Hepatocyte (in vitro differentiated cells): ENCODE data around the gene APBB2.

Source experiments
- EZH2 ChIP-seq: fragments of 200-600 bp; sonication (generic); IDR thresholded peaks from 2 replicates; pipeline ENCODE4 v1.6.1; 2016; ENCODE audit warnings: antibody characterized with exemption, mild to moderate bottlenecking, borderline replicate concordance
- EZH2phosphoT487 ChIP-seq: fragments of 200-600 bp; sonication (generic); IDR thresholded peaks from one replicate; pipeline ENCODE4 v1.6.1; 2018; ENCODE audit warnings: antibody characterized with exemption, mild to moderate bottlenecking, low read depth, moderate library complexity; ENCODE audit not compliant: unreplicated experiment, severe bottlenecking
- TF ChIP-seq, protein P1 (sequence below): fragments of 200-600 bp; sonication (generic); IDR thresholded peaks from 2 replicates; pipeline ENCODE4 v1.5.1; 2016; ENCODE audit warnings: antibody characterized with exemption, mild to moderate bottlenecking; ENCODE audit not compliant: poor library complexity

DNA sequence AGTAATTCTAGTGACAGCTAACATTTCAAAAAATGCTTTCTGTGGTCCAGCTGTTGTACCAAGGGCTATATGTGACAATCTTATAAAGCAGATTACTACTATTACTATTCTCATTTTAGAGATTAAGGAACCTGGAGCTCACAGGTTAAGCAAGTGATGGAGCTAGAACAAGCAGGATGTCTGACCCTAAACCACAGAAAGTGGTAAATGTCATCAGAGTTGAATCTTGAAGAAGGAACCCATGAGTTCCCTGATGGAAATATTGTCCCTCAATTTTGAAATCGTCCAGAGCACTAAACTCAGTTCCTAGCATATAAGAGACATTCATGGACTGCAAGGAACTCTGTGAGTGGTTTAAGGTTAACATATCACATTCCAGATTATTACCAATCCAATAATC is 214.0 kb downstream of the APBB2 start:
- TF ChIP-seq, protein P1, sequence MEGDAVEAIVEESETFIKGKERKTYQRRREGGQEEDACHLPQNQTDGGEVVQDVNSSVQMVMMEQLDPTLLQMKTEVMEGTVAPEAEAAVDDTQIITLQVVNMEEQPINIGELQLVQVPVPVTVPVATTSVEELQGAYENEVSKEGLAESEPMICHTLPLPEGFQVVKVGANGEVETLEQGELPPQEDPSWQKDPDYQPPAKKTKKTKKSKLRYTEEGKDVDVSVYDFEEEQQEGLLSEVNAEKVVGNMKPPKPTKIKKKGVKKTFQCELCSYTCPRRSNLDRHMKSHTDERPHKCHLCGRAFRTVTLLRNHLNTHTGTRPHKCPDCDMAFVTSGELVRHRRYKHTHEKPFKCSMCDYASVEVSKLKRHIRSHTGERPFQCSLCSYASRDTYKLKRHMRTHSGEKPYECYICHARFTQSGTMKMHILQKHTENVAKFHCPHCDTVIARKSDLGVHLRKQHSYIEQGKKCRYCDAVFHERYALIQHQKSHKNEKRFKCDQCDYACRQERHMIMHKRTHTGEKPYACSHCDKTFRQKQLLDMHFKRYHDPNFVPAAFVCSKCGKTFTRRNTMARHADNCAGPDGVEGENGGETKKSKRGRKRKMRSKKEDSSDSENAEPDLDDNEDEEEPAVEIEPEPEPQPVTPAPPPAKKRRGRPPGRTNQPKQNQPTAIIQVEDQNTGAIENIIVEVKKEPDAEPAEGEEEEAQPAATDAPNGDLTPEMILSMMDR, result no peak
- TF ChIP-seq EZH2 (no peak), EZH2phosphoT487 (no peak)
